MM.1S (cell line): Measurements from ENCODE around the gene SQSTM1.

Experiments used
- EZH2 ChIP-seq: fragments of 300-600 bp; sonication (generic); optimal IDR thresholded peaks from 2 replicates; pipeline ENCODE3; 2017; ENCODE audit warnings: low read depth, mild to moderate bottlenecking, antibody characterized with exemption, low read length, mixed read lengths
- TF ChIP-seq, protein P1 (sequence below): fragments of 300-600 bp; sonication (generic); IDR thresholded peaks from 2 replicates; pipeline ENCODE4 v1.5.1; 2016; ENCODE audit warnings: antibody characterized with exemption, low read length, mixed read lengths

DNA sequence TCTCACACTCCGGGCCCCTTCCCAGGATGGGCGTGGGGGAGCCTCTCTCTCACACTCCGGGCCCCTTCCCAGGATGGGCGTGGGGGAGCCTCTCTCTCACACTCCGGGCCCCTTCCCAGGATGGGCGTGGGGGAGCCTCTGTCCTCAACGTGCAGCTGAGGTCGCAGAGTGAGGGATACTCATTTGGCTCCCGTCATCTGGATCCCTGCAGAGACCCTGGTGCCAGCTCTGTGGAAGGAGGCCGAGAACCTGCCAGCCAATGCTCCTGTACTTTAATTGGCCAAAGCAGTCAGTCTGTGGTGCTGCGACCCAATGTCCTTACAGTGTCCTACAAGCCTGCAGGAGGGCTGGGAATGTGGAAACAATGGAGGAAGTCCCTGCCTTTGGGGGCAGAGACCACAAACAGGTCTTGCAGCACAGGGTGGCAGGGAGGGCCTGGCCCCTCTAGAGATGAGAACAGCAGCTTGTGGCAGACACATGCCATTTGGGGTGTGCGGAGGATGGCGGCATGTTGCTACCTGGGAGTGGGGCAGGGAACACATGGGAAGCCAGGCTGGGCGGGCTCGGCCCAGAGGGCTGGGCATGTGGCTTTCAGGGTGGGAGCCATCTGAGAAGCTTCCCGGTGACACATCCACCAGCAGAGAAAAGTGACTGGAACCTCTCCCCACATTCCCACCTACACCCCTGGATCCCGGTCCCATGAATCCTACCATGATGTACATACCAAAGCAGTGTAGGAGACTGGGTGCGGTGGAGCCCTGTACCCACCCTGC, 51.5 kb downstream of the SQSTM1 start:
- TF ChIP-seq, protein P1, sequence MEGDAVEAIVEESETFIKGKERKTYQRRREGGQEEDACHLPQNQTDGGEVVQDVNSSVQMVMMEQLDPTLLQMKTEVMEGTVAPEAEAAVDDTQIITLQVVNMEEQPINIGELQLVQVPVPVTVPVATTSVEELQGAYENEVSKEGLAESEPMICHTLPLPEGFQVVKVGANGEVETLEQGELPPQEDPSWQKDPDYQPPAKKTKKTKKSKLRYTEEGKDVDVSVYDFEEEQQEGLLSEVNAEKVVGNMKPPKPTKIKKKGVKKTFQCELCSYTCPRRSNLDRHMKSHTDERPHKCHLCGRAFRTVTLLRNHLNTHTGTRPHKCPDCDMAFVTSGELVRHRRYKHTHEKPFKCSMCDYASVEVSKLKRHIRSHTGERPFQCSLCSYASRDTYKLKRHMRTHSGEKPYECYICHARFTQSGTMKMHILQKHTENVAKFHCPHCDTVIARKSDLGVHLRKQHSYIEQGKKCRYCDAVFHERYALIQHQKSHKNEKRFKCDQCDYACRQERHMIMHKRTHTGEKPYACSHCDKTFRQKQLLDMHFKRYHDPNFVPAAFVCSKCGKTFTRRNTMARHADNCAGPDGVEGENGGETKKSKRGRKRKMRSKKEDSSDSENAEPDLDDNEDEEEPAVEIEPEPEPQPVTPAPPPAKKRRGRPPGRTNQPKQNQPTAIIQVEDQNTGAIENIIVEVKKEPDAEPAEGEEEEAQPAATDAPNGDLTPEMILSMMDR: no peak
- TF ChIP-seq EZH2: no peak
